Muscle layer of duodenum (tissue), 2 donors: Measurements from ENCODE around the gene PEX13.
A peak's percentile ranks its signal among the peaks of the same experiment; 100 is the strongest.
"Not testable (repeated sequence)": the region's sequence is repeated elsewhere in the genome, so short reads cannot be mapped to it uniquely, and the experiment has no call there.

Source experiments
- H3K27ac ChIP-seq: one replicate; pipeline ENCODE4 v1.7.0; 2013; ENCODE audit warnings: mild to moderate bottlenecking, low read length
- H3K27me3 ChIP-seq: one replicate; pipeline ENCODE4 v1.7.0; 2013; ENCODE audit warnings: low read depth, mild to moderate bottlenecking, control low read depth, low read length
- H3K36me3 ChIP-seq, 2 donors: one replicate each; pipeline ENCODE4 v1.7.0; 2013; ENCODE audit warnings: low read length in 2 of 2, control low read depth in 1 of 2, mild to moderate bottlenecking in 1 of 2; ENCODE audit not compliant: insufficient read depth in 2 of 2, control insufficient read depth in 1 of 2
- H3K4me1 ChIP-seq, 2 donors: one replicate each; pipeline ENCODE4 v1.7.0; 2013; ENCODE audit warnings: low read length in 2 of 2, mild to moderate bottlenecking in 2 of 2, control low read depth in 1 of 2, moderate library complexity in 1 of 2; ENCODE audit not compliant: insufficient read depth in 2 of 2, control insufficient read depth in 1 of 2
- H3K4me3 ChIP-seq, 2 donors: one replicate each; pipeline ENCODE4 v1.7.0; 2013; ENCODE audit warnings: low read length in 2 of 2, low read depth in 1 of 2, mild to moderate bottlenecking in 1 of 2
- H3K9me3 ChIP-seq, 2 donors: one replicate each; pipeline ENCODE4 v1.7.0; 2013; ENCODE audit warnings: low read length in 2 of 2, control low read depth in 1 of 2, mild to moderate bottlenecking in 1 of 2; ENCODE audit not compliant: control insufficient read depth in 1 of 2
- donor health status: healthy.

PEX13 gene

DNA sequence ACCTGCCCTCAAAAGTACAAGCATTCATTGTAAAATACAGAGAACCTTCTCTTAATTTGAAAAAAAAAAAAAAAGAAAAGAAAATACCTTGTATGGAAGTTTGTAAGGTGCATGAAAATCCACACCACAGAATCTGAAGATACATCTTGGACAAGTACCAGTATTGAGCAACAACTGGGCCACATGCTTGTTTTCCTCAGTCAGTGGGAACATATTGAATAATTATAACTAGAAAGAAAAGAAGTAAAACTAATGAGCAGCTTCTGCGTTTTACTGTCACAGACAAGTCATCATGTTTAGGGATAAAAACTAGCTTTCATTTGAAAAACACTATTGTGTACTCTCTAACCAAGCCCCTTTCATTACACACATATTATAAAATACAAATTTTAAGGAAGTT, 5.8 kb upstream of the PEX13 start:
- H3K9me3 ChIP-seq: no peaks in the 10 kb centered on the region
- H3K4me1 ChIP-seq: peaks cover 0 to 8% of the 10 kb centered on the region in 2 donors
- no peak overlapping the region for H3K4me3 ChIP-seq
- no peaks in the 10 kb centered on the region for H3K27me3 ChIP-seq
- peaks cover 0 to 6% of the 10 kb centered on the region in 2 donors for H3K36me3 ChIP-seq
- no peak overlapping the region for H3K27ac ChIP-seq

DNA sequence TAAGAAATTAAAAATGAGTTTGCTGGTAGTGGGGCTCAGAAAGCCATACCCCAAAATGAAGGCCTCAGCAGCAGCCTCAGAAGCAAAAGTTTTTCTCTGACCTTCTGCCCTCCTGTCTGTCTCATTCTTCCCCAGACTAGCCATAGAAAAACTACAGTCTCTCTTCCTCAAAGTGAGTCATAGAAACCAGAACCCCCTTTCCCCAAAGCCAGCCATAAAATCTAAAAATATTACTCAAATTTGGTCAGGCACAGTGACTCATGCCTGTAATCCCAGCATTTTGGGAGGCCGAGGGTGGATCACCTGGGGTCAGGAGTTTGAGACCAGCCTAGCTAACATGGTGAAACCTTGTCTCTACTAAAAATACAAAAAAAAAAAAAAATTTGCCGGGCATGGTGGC, 5.2 kb upstream of the PEX13 start:
- not testable (repeated sequence) for H3K9me3 ChIP-seq, H3K27me3 ChIP-seq, H3K4me1 ChIP-seq, H3K4me3 ChIP-seq, H3K27ac ChIP-seq
- peaks cover 0 to 11% of the 10 kb centered on the region in 2 donors for H3K36me3 ChIP-seq

DNA sequence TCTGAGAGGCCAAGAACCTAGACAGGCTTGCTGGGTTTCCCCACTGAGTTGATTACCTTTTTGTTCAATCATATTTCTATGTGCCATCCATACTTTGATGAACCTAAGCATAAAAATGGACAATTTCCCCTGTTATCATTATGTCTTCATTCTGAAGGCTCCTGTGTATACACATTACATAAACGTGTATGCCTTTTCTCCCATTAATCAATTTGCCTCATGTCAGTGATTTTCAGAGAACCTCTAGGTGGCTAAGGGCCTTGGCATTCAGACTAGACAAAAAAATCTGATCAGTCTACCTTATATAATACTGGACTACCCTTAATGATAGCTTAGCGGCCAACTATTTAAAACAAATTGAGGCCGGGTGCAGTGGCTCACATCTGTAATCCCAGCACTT, 4.1 kb upstream of the PEX13 start:
- Histone ChIP-seq H3K4me1 (peaks cover 0 to 10% of the 10 kb centered on the region in 2 donors), H3K4me3 (no peak overlapping the region), H3K27me3 (no peaks in the 10 kb centered on the region), H3K9me3 (no peaks in the 10 kb centered on the region), H3K27ac (no peak overlapping the region), H3K36me3 (peaks cover 0 to 11% of the 10 kb centered on the region in 2 donors)

DNA sequence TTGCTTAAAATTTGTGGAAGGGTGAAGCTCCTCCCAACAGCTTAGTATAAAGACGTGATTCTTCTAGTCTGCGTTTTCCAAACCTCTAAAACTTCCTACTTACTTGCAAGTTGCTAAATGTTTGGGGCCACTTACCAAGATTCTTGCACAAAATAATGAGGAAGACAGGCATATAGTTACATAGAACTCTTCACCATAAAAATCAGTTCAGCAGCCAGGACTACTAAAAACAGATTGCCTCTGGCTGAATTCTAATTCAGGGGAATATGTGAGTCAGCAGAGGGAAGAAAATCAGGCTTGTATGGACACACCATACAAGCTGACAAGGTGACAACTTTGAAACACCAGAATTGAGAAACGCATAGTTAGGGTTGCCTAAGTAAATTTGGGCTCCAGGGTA, 2.8 kb upstream of the PEX13 start:
- no peaks in the 10 kb centered on the region for H3K9me3 ChIP-seq
- no peaks in the 10 kb centered on the region for H3K27me3 ChIP-seq
- peaks cover 0 to 11% of the 10 kb centered on the region in 2 donors for H3K36me3 ChIP-seq
- no peak overlapping the region for H3K27ac ChIP-seq
- H3K4me1 ChIP-seq: peaks cover 3 to 17% of the 10 kb centered on the region in 2 donors
- no peak overlapping the region for H3K4me3 ChIP-seq

DNA sequence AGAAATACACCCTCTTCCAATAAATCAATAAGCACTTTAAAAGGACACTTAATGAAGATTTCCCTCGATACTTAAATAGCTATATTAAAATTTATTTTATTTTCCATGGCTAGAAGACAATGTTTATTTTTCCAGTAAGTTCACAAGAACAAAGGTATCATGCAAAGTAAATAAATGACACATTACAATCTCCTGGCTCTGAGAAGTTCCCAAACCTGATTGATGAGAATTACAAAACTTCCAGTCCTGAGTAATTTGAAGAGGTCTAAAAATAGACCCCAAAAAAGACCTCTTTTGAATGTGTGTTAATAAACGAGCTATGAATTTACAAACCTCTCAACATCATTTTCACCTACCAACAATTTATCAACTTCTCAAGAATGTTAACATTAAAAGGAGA, 1.5 kb upstream of the PEX13 start:
- Histone ChIP-seq H3K4me3 (peak overlapping the region; percentile 83 to 99), H3K36me3 (peaks cover 0 to 11% of the 10 kb centered on the region in 2 donors), H3K9me3 (no peaks in the 10 kb centered on the region), H3K27me3 (no peaks in the 10 kb centered on the region), H3K4me1 (peaks cover 3 to 19% of the 10 kb centered on the region in 2 donors), H3K27ac (no peak overlapping the region)

DNA sequence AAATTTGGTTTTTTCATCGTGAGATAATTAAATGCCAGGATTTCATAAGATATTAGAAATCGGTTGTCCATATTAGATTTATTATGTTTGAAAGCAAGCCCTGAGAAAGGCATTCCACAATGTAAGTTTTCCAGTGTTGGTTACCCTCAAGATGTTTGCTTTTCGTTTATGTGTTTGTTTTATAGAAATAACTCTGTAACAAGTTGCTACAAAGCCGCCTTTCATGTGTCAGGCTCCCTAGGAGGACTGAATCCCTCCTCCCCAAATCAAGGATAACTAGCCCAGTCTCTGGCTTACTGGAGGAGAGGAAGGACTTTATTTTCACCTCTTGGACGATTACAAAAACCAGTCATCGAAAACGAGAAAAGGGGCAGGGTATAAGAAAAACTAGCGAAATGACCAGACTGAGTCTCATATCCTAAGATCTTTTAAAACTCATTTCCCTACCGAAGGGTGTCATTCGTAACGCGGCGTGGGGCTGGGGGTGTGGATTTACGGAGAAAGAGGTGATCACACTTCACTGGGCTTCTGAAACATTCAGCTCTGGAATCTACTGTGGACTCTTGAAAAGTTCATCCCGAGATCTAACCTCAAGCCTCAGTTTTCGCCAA, 1.0 kb upstream of the PEX13 start:
- H3K9me3 ChIP-seq: no peaks in the 10 kb centered on the region
- no peaks in the 10 kb centered on the region for H3K27me3 ChIP-seq
- peak overlapping the region; percentile 92 for H3K27ac ChIP-seq
- peaks cover 0 to 11% of the 10 kb centered on the region in 2 donors for H3K36me3 ChIP-seq
- H3K4me1 ChIP-seq: peaks cover 3 to 19% of the 10 kb centered on the region in 2 donors
- peak overlapping the region; percentile 83 to 99 for H3K4me3 ChIP-seq

DNA sequence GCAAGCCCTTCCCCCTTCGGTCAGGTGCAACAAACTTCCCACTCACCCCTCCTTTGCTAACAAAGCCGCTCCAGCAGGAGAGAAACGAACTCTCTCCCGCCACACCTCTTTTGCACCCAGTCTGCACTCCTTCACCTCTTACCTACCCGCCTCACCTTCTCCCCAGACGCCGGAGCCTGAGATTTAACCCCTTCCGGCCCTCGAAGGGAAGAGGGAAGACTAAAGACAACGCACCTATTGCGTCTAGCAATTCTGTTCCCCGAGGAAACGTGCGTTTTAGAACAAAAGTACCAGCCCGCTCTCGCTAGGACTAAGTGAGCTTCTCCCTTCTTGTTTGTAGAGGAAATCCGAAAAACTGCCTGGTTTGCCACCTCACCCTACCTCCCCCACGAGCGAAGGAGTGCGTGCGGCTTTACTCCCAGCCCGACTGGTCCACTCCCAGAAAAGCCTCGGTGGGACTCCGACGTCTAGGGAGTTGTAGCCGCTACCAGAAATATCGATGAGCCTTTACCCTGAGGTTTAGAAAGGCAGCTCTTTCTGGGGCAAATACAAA, 441 bp upstream of the PEX13 start:
- Histone ChIP-seq H3K36me3 (peaks cover 0 to 7% of the 10 kb centered on the region in 2 donors), H3K27ac (peak overlapping the region; percentile 92), H3K4me3 (peak overlapping the region; percentile 83 to 99), H3K27me3 (no peaks in the 10 kb centered on the region), H3K4me1 (peaks cover 3 to 19% of the 10 kb centered on the region in 2 donors), H3K9me3 (peaks cover 0 to under 1% of the 10 kb centered on the region in 2 donors)

DNA sequence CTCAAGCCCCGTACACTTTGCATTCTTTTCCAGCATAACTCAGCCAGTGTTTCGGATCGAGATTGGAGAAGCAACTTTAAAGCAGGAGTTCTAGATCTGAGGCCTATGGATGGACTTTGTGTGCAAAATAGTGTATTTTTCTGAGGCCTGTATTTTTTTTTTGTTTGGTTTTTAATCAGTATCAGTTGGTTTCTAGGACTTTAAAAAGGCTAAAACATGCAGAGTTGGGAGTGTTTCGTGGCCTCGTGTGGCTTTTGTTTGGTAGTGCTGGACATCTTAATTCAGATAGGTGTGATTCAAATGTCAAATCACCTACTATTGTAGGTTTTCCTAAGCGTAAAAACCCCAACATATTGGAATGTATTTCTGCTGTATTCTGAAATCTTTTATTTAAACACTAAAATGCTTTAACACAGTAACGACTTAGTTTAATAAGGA, 817 bp downstream of the PEX13 start:
- H3K27me3 ChIP-seq: no peaks in the 10 kb centered on the region
- H3K36me3 ChIP-seq: peaks cover 0 to 6% of the 10 kb centered on the region in 2 donors
- H3K9me3 ChIP-seq: peaks cover 0 to 2% of the 10 kb centered on the region in 2 donors
- peak overlapping the region; percentile 83 to 99 for H3K4me3 ChIP-seq
- peak overlapping the region; percentile 92 for H3K27ac ChIP-seq
- peaks cover 3 to 19% of the 10 kb centered on the region in 2 donors for H3K4me1 ChIP-seq

DNA sequence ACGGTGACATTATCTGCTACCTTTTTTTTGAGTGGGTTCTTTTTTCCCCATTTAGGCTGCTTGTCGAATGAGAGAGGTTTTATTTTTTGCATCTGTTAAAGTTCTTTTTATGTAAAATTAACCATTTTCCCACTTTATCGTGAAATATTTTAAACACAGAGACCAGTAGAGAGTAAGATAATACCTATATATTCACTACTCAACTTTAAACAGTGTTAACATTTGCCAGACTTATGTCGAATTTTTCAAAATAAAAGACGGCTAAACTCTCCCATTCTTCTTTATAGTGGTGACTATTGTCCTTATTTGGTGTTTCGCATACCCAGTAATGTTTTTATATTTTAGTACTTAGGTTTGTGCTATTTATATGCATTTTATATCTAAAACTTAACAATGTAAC, 1.3 kb downstream of the PEX13 start:
- Histone ChIP-seq H3K4me1 (peaks cover 3 to 19% of the 10 kb centered on the region in 2 donors), H3K9me3 (peaks cover 0 to 2% of the 10 kb centered on the region in 2 donors), H3K27me3 (no peaks in the 10 kb centered on the region), H3K27ac (peak overlapping the region; percentile 92), H3K36me3 (peaks cover 0 to 6% of the 10 kb centered on the region in 2 donors), H3K4me3 (peak overlapping the region; percentile 83 to 99)

DNA sequence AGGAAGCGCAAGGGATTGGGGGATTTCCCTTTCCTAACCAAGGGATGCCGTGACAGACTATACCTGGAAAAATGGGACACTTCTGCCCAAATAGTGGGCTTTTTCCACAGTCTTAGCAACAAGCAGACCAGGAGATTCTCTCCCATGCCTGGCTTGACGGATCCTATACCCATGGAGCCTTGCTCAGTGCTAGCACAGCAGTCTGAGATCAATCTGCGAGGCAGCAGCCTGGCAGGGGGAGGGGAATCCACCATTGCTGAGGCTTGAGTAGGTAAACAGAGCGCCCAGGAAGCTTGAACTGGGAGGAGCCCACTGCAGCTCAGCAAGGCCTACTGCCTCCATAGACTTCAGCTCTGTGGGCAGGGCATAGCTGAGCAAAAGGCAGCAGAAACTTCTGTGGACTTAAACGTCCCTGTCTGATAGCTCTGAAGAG, 3.7 kb downstream of the PEX13 start:
- Histone ChIP-seq H3K27me3 (no peaks in the 10 kb centered on the region), H3K27ac (no peak overlapping the region), H3K36me3 (peaks cover 0 to 6% of the 10 kb centered on the region in 2 donors), H3K4me3 (no peak overlapping the region), H3K4me1 (peaks cover 3 to 16% of the 10 kb centered on the region in 2 donors), H3K9me3 (peaks cover 0 to 2% of the 10 kb centered on the region in 2 donors)

DNA sequence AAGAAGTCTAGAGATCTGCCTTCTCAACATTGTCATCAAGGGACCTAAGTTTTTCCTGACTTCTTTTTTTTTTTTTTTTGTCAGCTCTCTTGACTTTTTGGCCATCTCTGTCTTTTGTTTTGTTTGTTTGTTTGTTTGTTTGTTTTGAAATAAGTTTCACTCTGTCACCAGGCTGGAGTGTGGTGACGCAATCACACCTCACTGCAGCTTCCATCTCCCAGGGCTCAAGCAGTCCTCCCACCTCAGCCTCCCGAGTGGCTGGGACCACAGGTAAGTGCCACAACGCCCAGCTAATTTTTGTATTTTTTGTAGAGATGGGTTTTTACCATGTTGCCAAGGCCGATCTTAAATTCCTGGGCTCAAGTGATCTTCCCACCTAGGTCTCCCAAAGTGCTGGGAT, 6.2 kb downstream of the PEX13 start:
- H3K27me3 ChIP-seq: no peaks in the 10 kb centered on the region
- peaks cover 0 to 2% of the 10 kb centered on the region in 2 donors for H3K9me3 ChIP-seq
- H3K4me3 ChIP-seq: no peak overlapping the region
- peaks cover 1 to 10% of the 10 kb centered on the region in 2 donors for H3K4me1 ChIP-seq
- H3K36me3 ChIP-seq: no peaks in the 10 kb centered on the region
- no peak overlapping the region for H3K27ac ChIP-seq
